ENCODE results near the gene ENOPH1.

GRCh38 chr4:82481506-82481840, 51.1 kb downstream of the ENOPH1 start:
- TF ChIP-seq FOXM1 (IDR thresholded peaks at IDR 0.05; ENCODE audit: low read depth) (no peak), FOXM1 (CRISPR knock-in tag; IDR thresholded peaks at IDR 0.05; ENCODE audit: low read depth) (no peak), CTCF (IDR thresholded peaks at IDR 0.05 in 2 of 3, conservative IDR thresholded peaks at IDR 0.05 in 1 of 3; ENCODE audit: insufficient read depth in 2 of 3, low read depth in 1 of 3, low read length in 3 of 3) (no peak), BHLHE40 (IDR thresholded peaks at IDR 0.05; ENCODE audit: low read length) (no peak), SMARCC2 (IDR thresholded peaks at IDR 0.05; ENCODE audit: low read depth) (no peak), REST (IDR thresholded peaks at IDR 0.05; ENCODE audit: borderline replicate concordance) (no peak), REST (CRISPR knock-in tag; IDR thresholded peaks at IDR 0.05; ENCODE audit: low read depth) (no peak)
